Calu3 (cell line): ENCODE data around the gene FOXP1. TPM values are rescaled to one million over a fixed set of nuclear protein-coding genes. Genes with fewer than 3 reads are reported as not detected.
A peak's percentile ranks its signal among the peaks of the same experiment; 100 is the strongest.

Experiments used
- BruUV-seq: library from RNA; stranded (reverse); fragments of 400-500 nt; replicated peaks from 2 replicates; lab custom pipeline; 2021; lab: Mats Ljungman, UMichigan
- CTCF ChIA-PET: fragments of 300-600 bp; sonication (Branson Sonifier 250); formaldehyde crosslinking; loops from one replicate; lab custom pipeline; 2022; ENCODE audit warnings: antibody characterized with exemption; lab: Charles Lee
- DNase-seq: peaks from one replicate; pipeline ENCODE4 v3.0.0; 2022
- H3K27ac Mint-ChIP-seq: one replicate; pipeline ENCODE4 v1.8.0; 2022; ENCODE audit warnings: mixed read lengths; ENCODE audit not compliant: unreplicated experiment
- H3K27me3 Mint-ChIP-seq: one replicate; pipeline ENCODE4 v1.8.0; 2022; ENCODE audit warnings: mixed read lengths; ENCODE audit not compliant: unreplicated experiment
- H3K36me3 Mint-ChIP-seq: one replicate; pipeline ENCODE4 v1.8.0; 2022; ENCODE audit warnings: mild to moderate bottlenecking, moderate library complexity, mixed read lengths; ENCODE audit not compliant: insufficient read depth, unreplicated experiment
- H3K4me1 Mint-ChIP-seq: one replicate; pipeline ENCODE4 v1.8.0; 2022; ENCODE audit warnings: mild to moderate bottlenecking, low read depth, mixed read lengths; ENCODE audit not compliant: unreplicated experiment
- H3K4me3 Mint-ChIP-seq: one replicate; pipeline ENCODE4 v1.8.0; 2022; ENCODE audit warnings: mild to moderate bottlenecking, low read depth, moderate library complexity, mixed read lengths; ENCODE audit not compliant: unreplicated experiment
- H3K9me3 Mint-ChIP-seq: one replicate; pipeline ENCODE4 v1.8.0; 2022; ENCODE audit warnings: low read depth, mixed read lengths; ENCODE audit not compliant: unreplicated experiment
- CTCF ChIP-seq: fragments of 200-600 bp; IDR thresholded peaks from one replicate; pipeline ENCODE4 v1.8.0; 2022; ENCODE audit warnings: antibody characterized with exemption; ENCODE audit not compliant: unreplicated experiment
- intact Hi-C: fragments of 100-400 bp; cut with micrococcal nuclease; formaldehyde crosslinking; loops from one replicate; pipeline ENCODE4 v1.10.0; 2022; ENCODE audit not compliant: unreplicated experiment
- total RNA-seq: library from RNA; stranded (reverse); gene quantifications from 2 replicates; pipeline ENCODE4 v1.2.3, GENCODE V29; 2022

Gene FOXP1
- total RNA-seq, 1 experiment from 2014 or later = 82.8 TPM

DNA sequence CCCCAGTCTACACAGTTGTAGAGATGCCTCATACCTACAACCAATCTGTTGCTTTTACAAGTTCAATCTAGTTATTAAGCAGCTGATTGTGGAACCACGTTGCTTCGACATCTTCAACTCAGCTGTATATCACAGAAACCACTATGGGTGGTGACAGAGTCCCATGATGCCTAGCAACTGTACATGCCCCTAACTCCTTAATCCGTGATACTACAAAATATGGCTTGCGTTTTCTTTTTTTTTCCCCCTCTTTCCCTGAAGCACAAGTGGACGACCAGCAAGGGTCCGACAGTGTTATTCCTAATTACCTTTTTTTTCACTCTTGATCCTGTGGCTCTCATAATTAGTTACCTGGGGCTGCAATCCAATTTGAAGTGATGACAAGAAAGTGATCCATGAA is 478.6 kb downstream of the FOXP1 start:
- peaks cover 38% of the 10 kb centered on the region for H3K4me1 Mint-ChIP-seq
- intact Hi-C loops = no loop called here

DNA sequence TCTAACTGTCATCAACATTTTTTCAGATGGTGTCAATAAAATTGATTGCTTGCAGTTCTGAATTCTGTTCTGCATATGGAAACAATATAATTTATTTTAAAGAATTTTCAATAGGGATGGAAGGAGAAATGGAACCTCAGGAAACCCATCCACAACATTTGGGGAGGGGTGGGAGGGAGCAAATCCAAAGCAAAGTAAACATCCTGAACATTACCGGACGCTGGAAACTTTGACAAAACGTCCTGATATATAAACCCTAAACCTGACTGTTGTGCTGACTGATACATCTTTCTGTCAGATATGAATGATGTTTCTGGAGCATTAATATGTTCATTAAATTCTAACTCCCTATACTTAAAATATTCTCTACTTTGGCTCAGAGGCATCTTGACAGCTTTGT is 479.0 kb downstream of the FOXP1 start:
- no peak for TF ChIP-seq CTCF
- Mint-ChIP-seq H3K4me1 (peaks cover 36% of the 10 kb centered on the region), H3K4me3 (no peak overlapping the region), H3K9me3 (no peaks in the 10 kb centered on the region), H3K36me3 (no peaks in the 10 kb centered on the region), H3K27ac (no peak overlapping the region), H3K27me3 (no peaks in the 10 kb centered on the region)
- no TSS peak for BruUV-seq
- no peak for DNase-seq
- intact Hi-C loops = no loop called here
- CTCF ChIA-PET = no interaction called here

More for the DNA sequence above, 478.6 kb downstream of the FOXP1 start:
- TF ChIP-seq CTCF = no peak
- DNase-seq = no peak
- CTCF ChIA-PET = no interaction called here
- H3K27me3 Mint-ChIP-seq = no peaks in the 10 kb centered on the region
- H3K36me3 Mint-ChIP-seq = no peaks in the 10 kb centered on the region
- H3K4me3 Mint-ChIP-seq = no peak overlapping the region
- BruUV-seq = no TSS peak
- H3K27ac Mint-ChIP-seq = no peak overlapping the region
- no peaks in the 10 kb centered on the region for H3K9me3 Mint-ChIP-seq

- DNase-seq = no peak
- no TSS peak for BruUV-seq
- no peak for TF ChIP-seq CTCF
- Mint-ChIP-seq H3K27me3 (no peaks in the 10 kb centered on the region), H3K27ac (no peak overlapping the region), H3K4me1 (peaks cover 31% of the 10 kb centered on the region), H3K36me3 (no peaks in the 10 kb centered on the region), H3K9me3 (no peaks in the 10 kb centered on the region), H3K4me3 (no peak overlapping the region)
- intact Hi-C loops = no loop called here
- CTCF ChIA-PET = no interaction called here
Observed at GRCh38 chr3:71104121-71104541, 479.4 kb downstream of the FOXP1 start.

DNA sequence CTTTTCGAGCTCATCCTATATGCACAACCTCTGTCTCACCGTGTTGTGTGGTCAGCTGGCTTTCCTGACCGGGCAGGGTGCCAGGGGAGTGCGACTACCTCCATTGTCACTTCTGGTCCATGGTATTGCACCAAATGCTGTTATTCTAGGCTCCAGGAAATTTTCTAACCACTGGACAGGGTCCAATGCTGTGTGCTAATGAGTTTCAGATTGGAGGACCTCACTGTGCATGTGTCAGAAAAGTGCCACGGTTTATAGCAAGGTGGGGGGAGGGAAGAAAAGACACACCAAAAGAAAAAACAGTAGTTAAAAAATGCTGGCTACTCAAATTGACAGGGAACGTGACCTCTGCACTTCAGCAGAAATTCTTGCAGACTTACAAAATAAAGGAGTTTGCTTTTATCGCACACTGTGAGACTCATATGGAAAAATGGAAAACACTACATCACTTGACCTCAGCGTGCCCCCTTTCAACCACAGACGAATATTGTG is 480.1 kb downstream of the FOXP1 start:
- H3K4me3 Mint-ChIP-seq = no peak overlapping the region
- no peaks in the 10 kb centered on the region for H3K9me3 Mint-ChIP-seq
- CTCF ChIA-PET = no interaction called here
- DNase-seq = peak; percentile 71
- TF ChIP-seq CTCF = no peak
- no peaks in the 10 kb centered on the region for H3K36me3 Mint-ChIP-seq
- no TSS peak for BruUV-seq
- H3K27me3 Mint-ChIP-seq = no peaks in the 10 kb centered on the region
- intact Hi-C loops = no loop called here
- no peak overlapping the region for H3K27ac Mint-ChIP-seq
- peaks cover 27% of the 10 kb centered on the region for H3K4me1 Mint-ChIP-seq
